Astrocyte (in vitro differentiated cells and primary cell): Measurements from ENCODE around the gene SLC5A12.

Source experiments
- EZH2 ChIP-seq: IDR thresholded peaks from 2 replicates; pipeline ENCODE4 v1.6.1; 2012; ENCODE audit warnings: mild to moderate bottlenecking, low read length, inconsistent platforms; ENCODE audit not compliant: insufficient read depth
- TF ChIP-seq, protein P1 (sequence below): IDR thresholded peaks from 2 replicates; pipeline ENCODE4 v1.5.1; 2011; ENCODE audit warnings: low read depth, mild to moderate bottlenecking, inconsistent platforms, low read length, moderate library complexity; ENCODE audit not compliant: insufficient read depth

DNA sequence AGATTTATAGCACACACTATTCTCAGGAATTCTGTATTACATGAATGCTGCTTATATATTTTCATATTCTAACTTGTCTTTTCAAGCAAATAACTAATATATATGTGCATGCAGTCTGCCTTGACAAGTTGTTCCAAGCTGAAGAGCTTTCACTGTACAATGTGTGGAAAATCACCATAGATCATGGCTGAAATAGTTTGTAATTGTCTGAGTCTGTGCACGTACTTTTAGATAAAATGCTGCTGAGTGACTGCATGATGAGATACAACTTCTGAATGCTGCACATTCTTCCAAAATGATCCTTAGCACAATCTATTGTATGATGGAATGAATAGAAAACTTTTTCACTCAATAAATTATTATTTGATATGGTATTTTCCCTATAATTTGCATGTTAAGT is 58.9 kb downstream of the SLC5A12 start:
- TF ChIP-seq, protein P1, sequence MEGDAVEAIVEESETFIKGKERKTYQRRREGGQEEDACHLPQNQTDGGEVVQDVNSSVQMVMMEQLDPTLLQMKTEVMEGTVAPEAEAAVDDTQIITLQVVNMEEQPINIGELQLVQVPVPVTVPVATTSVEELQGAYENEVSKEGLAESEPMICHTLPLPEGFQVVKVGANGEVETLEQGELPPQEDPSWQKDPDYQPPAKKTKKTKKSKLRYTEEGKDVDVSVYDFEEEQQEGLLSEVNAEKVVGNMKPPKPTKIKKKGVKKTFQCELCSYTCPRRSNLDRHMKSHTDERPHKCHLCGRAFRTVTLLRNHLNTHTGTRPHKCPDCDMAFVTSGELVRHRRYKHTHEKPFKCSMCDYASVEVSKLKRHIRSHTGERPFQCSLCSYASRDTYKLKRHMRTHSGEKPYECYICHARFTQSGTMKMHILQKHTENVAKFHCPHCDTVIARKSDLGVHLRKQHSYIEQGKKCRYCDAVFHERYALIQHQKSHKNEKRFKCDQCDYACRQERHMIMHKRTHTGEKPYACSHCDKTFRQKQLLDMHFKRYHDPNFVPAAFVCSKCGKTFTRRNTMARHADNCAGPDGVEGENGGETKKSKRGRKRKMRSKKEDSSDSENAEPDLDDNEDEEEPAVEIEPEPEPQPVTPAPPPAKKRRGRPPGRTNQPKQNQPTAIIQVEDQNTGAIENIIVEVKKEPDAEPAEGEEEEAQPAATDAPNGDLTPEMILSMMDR, result no peak
- no peak for TF ChIP-seq EZH2
